T-helper 22 cell (primary cell): ENCODE measurements around the gene PYM1.
"Not testable (repeated sequence)": the region's sequence is repeated elsewhere in the genome, so short reads cannot be mapped to it uniquely, and the experiment has no call there.

Source experiments
- DNase-seq: peaks from one replicate; pipeline ENCODE4 v3.0.0-alpha.2; 2020; ENCODE audit warnings: low read depth

The PYM1 gene

GRCh38 chr12:55909513-55909884 is 18.2 kb downstream of the PYM1 start:
- no peak for DNase-seq

- no peak for DNase-seq
Observed at GRCh38 chr12:55908726-55909512, 18.8 kb downstream of the PYM1 start.

- no peak for DNase-seq
Observed at GRCh38 chr12:55906056-55906455, 21.6 kb downstream of the PYM1 start.

- DNase-seq: no peak
Observed at GRCh38 chr12:55901881-55902490, 25.7 kb downstream of the PYM1 start.

GRCh38 chr12:55899082-55899481 is 28.6 kb downstream of the PYM1 start:
- no peak for DNase-seq

GRCh38 chr12:55893723-55894122 is 34.0 kb downstream of the PYM1 start:
- DNase-seq: no peak

GRCh38 chr12:55891310-55891709 is 36.4 kb downstream of the PYM1 start:
- no peak for DNase-seq

GRCh38 chr12:55885113-55885512 is 42.6 kb downstream of the PYM1 start:
- no peak for DNase-seq

- DNase-seq: no peak
Observed at GRCh38 chr12:55877824-55878223, 49.9 kb downstream of the PYM1 start.

- no peak for DNase-seq
Observed at GRCh38 chr12:55875704-55876467, 51.8 kb downstream of the PYM1 start.

GRCh38 chr12:55874443-55874842 is 53.3 kb downstream of the PYM1 start:
- DNase-seq: no peak

- DNase-seq: not testable (repeated sequence)
Observed at GRCh38 chr12:55866454-55867004, 61.2 kb downstream of the PYM1 start.

GRCh38 chr12:55865327-55865726 is 62.4 kb downstream of the PYM1 start:
- DNase-seq: no peak

- DNase-seq: not testable (repeated sequence)
Observed at GRCh38 chr12:55862931-55863330, 64.8 kb downstream of the PYM1 start.

- DNase-seq: no peak
Observed at GRCh38 chr12:55862286-55862685, 65.4 kb downstream of the PYM1 start.

- no peak for DNase-seq
Observed at GRCh38 chr12:55861871-55862270, 65.8 kb downstream of the PYM1 start.

- no peak for DNase-seq
Observed at GRCh38 chr12:55861396-55861795, 66.3 kb downstream of the PYM1 start.

GRCh38 chr12:55852740-55853139 is 75.0 kb downstream of the PYM1 start:
- no peak for DNase-seq
